HepG2 (cell line): ENCODE data around the gene CUL2. TPM values are rescaled to one million over a fixed set of nuclear protein-coding genes. Genes with fewer than 3 reads are reported as not detected.

ENCODE experiments used
- EEA1 ChIP-seq: sonication (generic); formaldehyde crosslinking; IDR thresholded peaks from 2 replicates; pipeline ENCODE4 v1.5.1; 2020; ENCODE audit warnings: mild to moderate bottlenecking, missing genetic modification reagents, borderline replicate concordance
- KAT7 ChIP-seq: IDR thresholded peaks from 2 replicates; pipeline ENCODE4 v1.6.1; 2018; ENCODE audit warnings: borderline replicate concordance, missing compliant biosample characterization
- MYC ChIP-seq: sonication (generic); formaldehyde crosslinking; IDR thresholded peaks from 2 replicates; pipeline ENCODE4 v1.9.0; 2021; ENCODE audit warnings: missing genetic modification reagents, borderline replicate concordance
- NFE2 ChIP-seq: sonication (generic); formaldehyde crosslinking; IDR thresholded peaks from 2 replicates; pipeline ENCODE4 v1.4.0; 2020; ENCODE audit warnings: missing genetic modification reagents
- PRPF4 ChIP-seq: fragments of 200-400 bp; formaldehyde crosslinking; IDR thresholded peaks from 2 replicates; pipeline ENCODE4 v1.6.1; 2016; ENCODE audit warnings: low read length, low read depth; ENCODE audit not compliant: poor library complexity, severe bottlenecking
- RELA ChIP-seq: sonication (generic); formaldehyde crosslinking; IDR thresholded peaks from 2 replicates; pipeline ENCODE4 v1.4.0; 2020; ENCODE audit warnings: missing genetic modification reagents
- STAT5B ChIP-seq: sonication (generic); formaldehyde crosslinking; IDR thresholded peaks from 2 replicates; pipeline ENCODE4 v1.4.0; 2020; ENCODE audit warnings: missing genetic modification reagents
- ZNF143 ChIP-seq: sonication (generic); formaldehyde crosslinking; IDR thresholded peaks from 2 replicates; pipeline ENCODE4 v1.4.0; 2020; ENCODE audit warnings: missing genetic modification reagents
- ZNF350 ChIP-seq: sonication (generic); formaldehyde crosslinking; IDR thresholded peaks from 2 replicates; pipeline ENCODE4 v1.4.0; 2020; ENCODE audit warnings: mild to moderate bottlenecking, low read depth, missing genetic modification reagents, borderline replicate concordance
- ZNF431 ChIP-seq: sonication (generic); formaldehyde crosslinking; IDR thresholded peaks from 2 replicates; pipeline ENCODE4 v1.9.0; 2022; ENCODE audit warnings: missing genetic modification reagents, low read depth, mild to moderate bottlenecking, borderline replicate concordance
- ZNF563 ChIP-seq: sonication (generic); formaldehyde crosslinking; IDR thresholded peaks from 2 replicates; pipeline ENCODE4 v1.8.0; 2022; ENCODE audit warnings: mild to moderate bottlenecking, moderate library complexity, missing genetic modification reagents
- polyA plus RNA-seq, 8 experiments: library from polyadenylated mRNA; depleted of rRNA in 3 of 8; stranded (reverse) in 7 of 8; unstranded in 1 of 8; fragments of >200 nt; fragmentation: Illumina TruSeq in 4 of 8; extraction: Trizol in 4 of 8; gene quantifications; 2 replicates each; pipeline versions ENCODE4 v1.2.1 to v1.2.3, GENCODE V29; 2011 to 2016; ENCODE audit warnings: low read depth in 4 of 8, missing spikeins in 1 of 8, mixed read lengths in 1 of 8; ENCODE audit not compliant: insufficient read depth in 1 of 8
- total RNA-seq, 5 experiments: library from RNA; depleted of rRNA; stranded (reverse); fragments of >200 nt; fragmentation: Illumina TruSeq; extraction: Trizol; gene quantifications; 2 replicates each; pipeline ENCODE4 v1.2.3, GENCODE V29; 2016; ENCODE audit warnings: low read depth in 1 of 5
- TF ChIP-seq, protein P1 (sequence below): sonication (generic); formaldehyde crosslinking; IDR thresholded peaks from 2 replicates; pipeline ENCODE4 v1.5.1; 2020; ENCODE audit warnings: mild to moderate bottlenecking, missing genetic modification reagents
- TF ChIP-seq, protein P2 (sequence below): sonication (generic); formaldehyde crosslinking; IDR thresholded peaks from 2 replicates; pipeline ENCODE4 v1.8.0; 2022; ENCODE audit warnings: low read depth, missing genetic modification reagents
- TF ChIP-seq, protein P3 (sequence below): sonication (generic); formaldehyde crosslinking; IDR thresholded peaks from 2 replicates; pipeline ENCODE4 v1.4.0; 2020; ENCODE audit warnings: mild to moderate bottlenecking, missing genetic modification reagents
- TF ChIP-seq, protein P4 (sequence below): sonication (generic); formaldehyde crosslinking; IDR thresholded peaks from 2 replicates; pipeline ENCODE4 v1.4.0; 2020; ENCODE audit warnings: missing genetic modification reagents, mild to moderate bottlenecking, borderline replicate concordance
- TF ChIP-seq, protein P5 (sequence below): IDR thresholded peaks from 2 replicates; pipeline ENCODE4 v1.6.1; 2016; ENCODE audit warnings: missing genetic modification reagents, missing compliant biosample characterization
- TF ChIP-seq, protein P6 (sequence below): sonication (generic); formaldehyde crosslinking; IDR thresholded peaks from 2 replicates; pipeline ENCODE4 v1.8.0; 2023; ENCODE audit warnings: mild to moderate bottlenecking, missing genetic modification reagents

Gene CUL2
- total and polyA plus RNA-seq, 2 of the 13 experiments (the other 11 are each of a cell fraction or from before 2014, with no cell fraction given), result 9.6 to 33.1 TPM

DNA sequence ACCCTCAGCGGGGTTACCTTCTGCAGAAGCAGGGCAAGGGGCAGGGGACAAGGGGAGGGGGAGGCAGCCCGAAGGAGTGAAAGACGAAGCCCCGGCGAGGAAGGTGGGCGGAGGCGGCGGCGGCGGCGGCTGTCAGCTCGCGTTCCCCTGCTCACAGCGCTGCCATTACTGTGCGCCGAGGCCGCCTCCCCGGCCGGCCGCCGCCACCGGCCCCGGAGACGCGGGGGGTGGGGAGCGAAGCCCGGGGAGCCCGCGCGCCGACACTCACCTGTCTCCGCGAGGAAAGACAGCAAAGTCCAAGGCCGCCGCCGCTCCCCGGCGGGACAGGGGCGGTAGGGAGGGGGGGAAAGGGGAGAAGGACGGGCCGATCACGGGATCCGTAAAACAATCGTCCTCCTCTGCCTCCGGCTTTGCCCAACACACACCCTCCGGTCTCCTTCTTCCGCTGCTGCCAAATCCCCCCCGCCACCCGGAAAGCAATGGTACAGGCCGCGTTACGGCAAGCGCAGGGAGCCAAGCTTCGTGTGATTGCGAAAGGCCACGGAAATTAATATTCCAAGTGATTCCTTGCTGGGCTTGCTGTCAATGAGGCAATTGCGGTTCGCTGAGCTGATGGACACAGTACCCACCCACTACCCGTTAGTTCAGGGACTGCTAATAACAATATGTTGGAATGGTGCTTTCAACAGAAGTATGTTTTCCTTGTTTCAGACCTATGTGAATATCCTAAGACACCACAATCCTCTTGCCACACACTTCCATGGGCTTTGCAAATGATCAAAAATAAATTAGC lies at the start of gene CUL2 (continued):
- TF ChIP-seq, protein P1, sequence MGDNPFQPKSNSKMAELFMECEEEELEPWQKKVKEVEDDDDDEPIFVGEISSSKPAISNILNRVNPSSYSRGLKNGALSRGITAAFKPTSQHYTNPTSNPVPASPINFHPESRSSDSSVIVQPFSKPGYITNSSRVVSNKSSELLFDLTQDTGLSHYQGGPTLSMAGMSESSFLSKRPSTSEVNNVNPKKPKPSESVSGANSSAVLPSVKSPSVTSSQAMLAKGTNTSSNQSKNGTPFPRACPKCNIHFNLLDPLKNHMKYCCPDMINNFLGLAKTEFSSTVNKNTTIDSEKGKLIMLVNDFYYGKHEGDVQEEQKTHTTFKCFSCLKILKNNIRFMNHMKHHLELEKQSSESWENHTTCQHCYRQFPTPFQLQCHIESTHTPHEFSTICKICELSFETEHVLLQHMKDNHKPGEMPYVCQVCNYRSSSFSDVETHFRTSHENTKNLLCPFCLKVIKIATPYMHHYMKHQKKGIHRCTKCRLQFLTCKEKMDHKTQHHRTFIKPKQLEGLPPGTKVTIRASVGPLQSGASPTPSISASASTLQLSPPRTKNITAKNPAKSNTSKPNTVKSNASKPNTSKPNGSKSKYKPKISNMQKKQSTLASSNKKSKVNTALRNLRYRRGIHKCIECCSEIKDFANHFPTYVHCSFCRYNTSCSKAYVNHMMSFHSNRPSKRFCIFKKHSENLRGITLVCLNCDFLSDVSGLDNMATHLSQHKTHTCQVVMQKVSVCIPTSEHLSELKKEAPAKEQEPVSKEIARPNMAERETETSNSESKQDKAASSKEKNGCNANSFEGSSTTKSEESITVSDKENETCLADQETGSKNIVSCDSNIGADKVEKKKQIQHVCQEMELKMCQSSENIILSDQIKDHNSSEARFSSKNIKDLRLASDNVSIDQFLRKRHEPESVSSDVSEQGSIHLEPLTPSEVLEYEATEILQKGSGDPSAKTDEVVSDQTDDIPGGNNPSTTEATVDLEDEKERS (CRISPR knock-in tag), result no peak
- TF ChIP-seq ZNF350 (CRISPR knock-in tag) (no peak), ZNF431 (CRISPR knock-in tag) (no peak), ZNF143 (CRISPR knock-in tag) (no peak), STAT5B (CRISPR knock-in tag) (no peak), PRPF4 (no peak), ZNF563 (CRISPR knock-in tag) (peak; percentile 68; the same call in 1 of the 2 replicates), MYC (CRISPR knock-in tag) (peak; percentile 62; the same call in 1 of the 2 replicates), RELA (CRISPR knock-in tag) (no peak), KAT7 (CRISPR knock-in tag) (peak; percentile 68; the same call in 1 of the 2 replicates), NFE2 (no peak), EEA1 (CRISPR knock-in tag) (no peak)
- TF ChIP-seq, protein P2, sequence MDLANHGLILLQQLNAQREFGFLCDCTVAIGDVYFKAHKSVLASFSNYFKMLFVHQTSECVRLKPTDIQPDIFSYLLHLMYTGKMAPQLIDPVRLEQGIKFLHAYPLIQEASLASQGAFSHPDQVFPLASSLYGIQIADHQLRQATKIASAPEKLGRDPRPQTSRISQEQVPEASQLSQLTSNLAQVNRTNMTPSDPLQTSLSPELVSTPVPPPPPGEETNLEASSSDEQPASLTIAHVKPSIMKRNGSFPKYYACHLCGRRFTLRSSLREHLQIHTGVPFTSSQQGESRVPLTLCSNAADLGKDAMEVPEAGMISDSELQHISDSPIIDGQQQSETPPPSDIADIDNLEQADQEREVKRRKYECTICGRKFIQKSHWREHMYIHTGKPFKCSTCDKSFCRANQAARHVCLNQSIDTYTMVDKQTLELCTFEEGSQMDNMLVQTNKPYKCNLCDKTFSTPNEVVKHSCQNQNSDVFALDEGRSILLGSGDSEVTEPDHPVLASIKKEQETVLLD, result peak; percentile 82
- TF ChIP-seq, protein P3, sequence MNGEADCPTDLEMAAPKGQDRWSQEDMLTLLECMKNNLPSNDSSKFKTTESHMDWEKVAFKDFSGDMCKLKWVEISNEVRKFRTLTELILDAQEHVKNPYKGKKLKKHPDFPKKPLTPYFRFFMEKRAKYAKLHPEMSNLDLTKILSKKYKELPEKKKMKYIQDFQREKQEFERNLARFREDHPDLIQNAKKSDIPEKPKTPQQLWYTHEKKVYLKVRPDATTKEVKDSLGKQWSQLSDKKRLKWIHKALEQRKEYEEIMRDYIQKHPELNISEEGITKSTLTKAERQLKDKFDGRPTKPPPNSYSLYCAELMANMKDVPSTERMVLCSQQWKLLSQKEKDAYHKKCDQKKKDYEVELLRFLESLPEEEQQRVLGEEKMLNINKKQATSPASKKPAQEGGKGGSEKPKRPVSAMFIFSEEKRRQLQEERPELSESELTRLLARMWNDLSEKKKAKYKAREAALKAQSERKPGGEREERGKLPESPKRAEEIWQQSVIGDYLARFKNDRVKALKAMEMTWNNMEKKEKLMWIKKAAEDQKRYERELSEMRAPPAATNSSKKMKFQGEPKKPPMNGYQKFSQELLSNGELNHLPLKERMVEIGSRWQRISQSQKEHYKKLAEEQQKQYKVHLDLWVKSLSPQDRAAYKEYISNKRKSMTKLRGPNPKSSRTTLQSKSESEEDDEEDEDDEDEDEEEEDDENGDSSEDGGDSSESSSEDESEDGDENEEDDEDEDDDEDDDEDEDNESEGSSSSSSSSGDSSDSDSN, result peak; percentile 71
- TF ChIP-seq, protein P4, sequence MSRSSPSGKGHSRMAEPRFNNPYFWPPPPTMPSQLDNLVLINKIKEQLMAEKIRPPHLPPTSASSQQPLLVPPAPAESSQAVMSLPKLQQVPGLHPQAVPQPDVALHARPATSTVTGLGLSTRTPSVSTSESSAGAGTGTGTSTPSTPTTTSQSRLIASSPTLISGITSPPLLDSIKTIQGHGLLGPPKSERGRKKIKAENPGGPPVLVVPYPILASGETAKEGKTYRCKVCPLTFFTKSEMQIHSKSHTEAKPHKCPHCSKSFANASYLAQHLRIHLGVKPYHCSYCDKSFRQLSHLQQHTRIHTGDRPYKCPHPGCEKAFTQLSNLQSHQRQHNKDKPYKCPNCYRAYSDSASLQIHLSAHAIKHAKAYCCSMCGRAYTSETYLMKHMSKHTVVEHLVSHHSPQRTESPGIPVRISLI (CRISPR knock-in tag), result no peak
- TF ChIP-seq, protein P5, sequence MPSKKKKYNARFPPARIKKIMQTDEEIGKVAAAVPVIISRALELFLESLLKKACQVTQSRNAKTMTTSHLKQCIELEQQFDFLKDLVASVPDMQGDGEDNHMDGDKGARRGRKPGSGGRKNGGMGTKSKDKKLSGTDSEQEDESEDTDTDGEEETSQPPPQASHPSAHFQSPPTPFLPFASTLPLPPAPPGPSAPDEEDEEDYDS (CRISPR knock-in tag), result peak; percentile 30; the same call in 1 of the 2 replicates
- TF ChIP-seq, protein P6, sequence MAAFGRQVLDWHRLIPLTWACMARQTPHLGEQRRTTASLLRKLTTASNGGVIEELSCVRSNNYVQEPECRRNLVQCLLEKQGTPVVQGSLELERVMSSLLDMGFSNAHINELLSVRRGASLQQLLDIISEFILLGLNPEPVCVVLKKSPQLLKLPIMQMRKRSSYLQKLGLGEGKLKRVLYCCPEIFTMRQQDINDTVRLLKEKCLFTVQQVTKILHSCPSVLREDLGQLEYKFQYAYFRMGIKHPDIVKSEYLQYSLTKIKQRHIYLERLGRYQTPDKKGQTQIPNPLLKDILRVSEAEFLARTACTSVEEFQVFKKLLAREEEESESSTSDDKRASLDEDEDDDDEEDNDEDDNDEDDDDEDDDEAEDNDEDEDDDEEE (CRISPR knock-in tag), result no peak
